GM21381 (cell line): ENCODE measurements around the gene PLK3.
"Not testable (repeated sequence)": the region's sequence is repeated elsewhere in the genome, so short reads cannot be mapped to it uniquely, and the experiment has no call there.

Source experiments
- ATAC-seq: cut with Tn5 transposase; IDR thresholded peaks from one replicate; pipeline ENCODE4 v1.9.1; 2021; ENCODE audit warnings: mild to moderate bottlenecking, moderate library complexity; ENCODE audit not compliant: unreplicated experiment

Gene PLK3

GRCh38 chr1:44826375-44827196, 26.4 kb downstream of the PLK3 start:
- ATAC-seq: no peak

- no peak for ATAC-seq
Observed at GRCh38 chr1:44827197-44828002, 27.2 kb downstream of the PLK3 start.

- ATAC-seq: no peak
Observed at GRCh38 chr1:44828003-44828651, 27.9 kb downstream of the PLK3 start.

- no peak for ATAC-seq
Observed at GRCh38 chr1:44828841-44829440, 28.8 kb downstream of the PLK3 start.

GRCh38 chr1:44829506-44830384, 29.6 kb downstream of the PLK3 start:
- no peak for ATAC-seq

- ATAC-seq: no peak
Observed at GRCh38 chr1:44830900-44831304, 30.7 kb downstream of the PLK3 start.

GRCh38 chr1:44831516-44831915, 31.3 kb downstream of the PLK3 start:
- ATAC-seq: no peak

- no peak for ATAC-seq
Observed at GRCh38 chr1:44832056-44832705, 32.0 kb downstream of the PLK3 start.

- ATAC-seq: no peak
Observed at GRCh38 chr1:44834328-44834727, 34.2 kb downstream of the PLK3 start.

- peak; percentile 77 for ATAC-seq
Observed at GRCh38 chr1:44835738-44836675, 35.8 kb downstream of the PLK3 start.

GRCh38 chr1:44838294-44838693, 38.1 kb downstream of the PLK3 start:
- not testable (repeated sequence) for ATAC-seq

- ATAC-seq: no peak
Observed at GRCh38 chr1:44839576-44839975, 39.4 kb downstream of the PLK3 start.

GRCh38 chr1:44842486-44842861, 42.3 kb downstream of the PLK3 start:
- no peak for ATAC-seq

- ATAC-seq: no peak
Observed at GRCh38 chr1:44842862-44843655, 42.9 kb downstream of the PLK3 start, which contains the start of gene PTCH2. Gene PTCH2 (minus strand): TSS chr1:44843253. CDS start chr1:44842932, 321 bp downstream.

GRCh38 chr1:44846985-44847384, 46.8 kb downstream of the PLK3 start:
- no peak for ATAC-seq

- no peak for ATAC-seq
Observed at GRCh38 chr1:44847845-44848244, 47.7 kb downstream of the PLK3 start.

GRCh38 chr1:44848456-44849181, 48.4 kb downstream of the PLK3 start:
- ATAC-seq: no peak
